GM23248 (cell line): ENCODE measurements around the gene AIF1.

ENCODE experiments used
- EZH2 ChIP-seq: fragments of 200-600 bp; sonication (generic); IDR thresholded peaks from 2 replicates; pipeline ENCODE4 v1.6.1; 2018; ENCODE audit warnings: antibody characterized with exemption, mild to moderate bottlenecking; ENCODE audit not compliant: insufficient read depth, poor library complexity, severe bottlenecking
- EZH2phosphoT487 ChIP-seq: fragments of 200-600 bp; sonication (generic); IDR thresholded peaks from 2 replicates; pipeline ENCODE4 v1.6.1; 2018; ENCODE audit warnings: antibody characterized with exemption, moderate library complexity, mild to moderate bottlenecking, low read depth; ENCODE audit not compliant: insufficient read depth

DNA sequence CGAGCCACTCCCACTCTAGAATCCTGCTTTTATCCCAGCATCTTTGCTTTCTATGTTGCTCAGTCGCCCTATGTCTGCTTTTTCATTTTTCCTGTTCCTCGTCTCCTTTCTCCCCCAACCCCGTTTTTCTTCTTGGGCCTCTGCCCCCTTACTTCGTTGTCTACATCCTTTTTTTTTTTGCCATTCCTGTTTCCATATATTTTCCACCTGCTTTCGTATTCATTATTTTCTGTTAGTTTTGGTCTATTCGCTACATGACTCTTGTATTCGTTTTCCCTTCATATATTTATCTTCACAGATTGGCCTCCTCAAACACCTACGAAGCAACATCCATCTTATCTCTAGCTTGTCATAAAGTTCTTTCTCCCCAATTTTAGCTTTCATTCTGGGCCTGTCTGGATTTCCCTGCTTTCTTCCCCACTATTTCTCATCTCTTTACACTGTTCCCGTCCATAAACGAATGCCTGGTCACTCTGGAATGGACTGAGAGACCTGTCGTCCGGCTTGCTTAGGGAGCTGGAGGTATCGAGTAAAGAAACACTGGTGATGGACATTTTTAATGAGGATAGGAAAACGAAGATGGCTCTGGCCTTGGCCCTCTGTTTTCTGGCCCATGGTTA is 6.4 kb downstream of the AIF1 start:
- no peak for TF ChIP-seq EZH2phosphoT487
- no peak for TF ChIP-seq EZH2
